Activated T-cell treated with anti-CD3 and anti-CD28 coated beads, Interleukin-2, amount 50 U/mL, for 4 hours (primary cell): ENCODE measurements around the gene FGFR2. TPM values are rescaled to one million over a fixed set of nuclear protein-coding genes. Genes with fewer than 3 reads are reported as not detected.

ENCODE experiments used
- ATAC-seq, 2 donors: fragments of 200-7000 bp; cut with Tn5 transposase; one replicate each; pipeline ENCODE4 v1.10.0; 2021
- DNase-seq: peaks from one replicate; pipeline ENCODE4 v3.0.0-alpha.2; 2020
- H3K27me3 Mint-ChIP-seq: one replicate; pipeline ENCODE4 v1.8.0; 2021; ENCODE audit warnings: low read depth, mixed read lengths
- H3K36me3 Mint-ChIP-seq: one replicate; pipeline ENCODE4 v1.8.0; 2022; ENCODE audit warnings: mixed read lengths; ENCODE audit not compliant: insufficient read depth
- H3K4me1 Mint-ChIP-seq: one replicate; pipeline ENCODE4 v1.8.0; 2021; ENCODE audit warnings: low read depth, mixed read lengths
- H3K4me3 Mint-ChIP-seq: one replicate; pipeline ENCODE4 v1.8.0; 2021; ENCODE audit warnings: mild to moderate bottlenecking, moderate library complexity, mixed read lengths
- H3K9me3 Mint-ChIP-seq: one replicate; pipeline ENCODE4 v1.8.0; 2021; ENCODE audit warnings: mixed read lengths
- total RNA-seq, 3 donors: library from RNA; stranded (reverse); gene quantifications; one replicate each; pipeline ENCODE4 v1.2.1, GENCODE V29; 2021

The FGFR2 gene
- total RNA-seq, 3 donors from 2014 or later = 0.18 to 0.48 (median 0.33) TPM

- DNase-seq = no peak
- Mint-ChIP-seq H3K4me1 (no peaks in the 10 kb centered on the region), H3K9me3 (no peaks in the 10 kb centered on the region), H3K36me3 (no peaks in the 10 kb centered on the region), H3K27me3 (peaks cover 4% of the 10 kb centered on the region), H3K4me3 (no peak overlapping the region)
- ATAC-seq = no peak
These were observed 14.4 kb downstream of the FGFR2 start for GRCh38 chr10:121583857-121584256.

GRCh38 chr10:121583258-121583657 is 15.0 kb downstream of the FGFR2 start:
- Mint-ChIP-seq H3K4me3 (no peak overlapping the region), H3K36me3 (no peaks in the 10 kb centered on the region), H3K27me3 (peaks cover 4% of the 10 kb centered on the region), H3K4me1 (no peaks in the 10 kb centered on the region), H3K9me3 (no peaks in the 10 kb centered on the region)
- no peak for DNase-seq
- no peak for ATAC-seq

GRCh38 chr10:121580276-121581116 is 17.7 kb downstream of the FGFR2 start:
- Mint-ChIP-seq H3K27me3 (no peaks in the 10 kb centered on the region), H3K36me3 (no peaks in the 10 kb centered on the region), H3K9me3 (no peaks in the 10 kb centered on the region), H3K4me1 (no peaks in the 10 kb centered on the region), H3K4me3 (no peak overlapping the region)
- ATAC-seq = no peak
- no peak for DNase-seq

GRCh38 chr10:121579656-121580055 is 18.6 kb downstream of the FGFR2 start:
- Mint-ChIP-seq H3K4me1 (no peaks in the 10 kb centered on the region), H3K4me3 (no peak overlapping the region), H3K27me3 (peaks cover 3% of the 10 kb centered on the region), H3K36me3 (no peaks in the 10 kb centered on the region), H3K9me3 (no peaks in the 10 kb centered on the region)
- no peak for DNase-seq
- no peak for ATAC-seq

GRCh38 chr10:121578965-121579364 is 19.3 kb downstream of the FGFR2 start:
- H3K27me3 Mint-ChIP-seq = peaks cover 3% of the 10 kb centered on the region
- no peaks in the 10 kb centered on the region for H3K4me1 Mint-ChIP-seq
- ATAC-seq (no peak), DNase-seq (no peak)
- no peaks in the 10 kb centered on the region for H3K36me3 Mint-ChIP-seq
- no peak overlapping the region for H3K4me3 Mint-ChIP-seq
- no peaks in the 10 kb centered on the region for H3K9me3 Mint-ChIP-seq

GRCh38 chr10:121578298-121578697 is 19.9 kb downstream of the FGFR2 start:
- DNase-seq = no peak
- H3K4me1 Mint-ChIP-seq = no peaks in the 10 kb centered on the region
- H3K27me3 Mint-ChIP-seq = peaks cover 4% of the 10 kb centered on the region
- H3K4me3 Mint-ChIP-seq = no peak overlapping the region
- no peaks in the 10 kb centered on the region for H3K36me3 Mint-ChIP-seq
- H3K9me3 Mint-ChIP-seq = no peaks in the 10 kb centered on the region
- ATAC-seq = no peak

GRCh38 chr10:121577568-121577967 is 20.7 kb downstream of the FGFR2 start:
- H3K36me3 Mint-ChIP-seq = no peaks in the 10 kb centered on the region

GRCh38 chr10:121576139-121576538 is 22.1 kb downstream of the FGFR2 start:
- H3K4me3 Mint-ChIP-seq = no peak overlapping the region
- peaks cover 5% of the 10 kb centered on the region for H3K27me3 Mint-ChIP-seq
- no peak for ATAC-seq
- no peaks in the 10 kb centered on the region for H3K4me1 Mint-ChIP-seq
- H3K9me3 Mint-ChIP-seq = no peaks in the 10 kb centered on the region
- no peaks in the 10 kb centered on the region for H3K36me3 Mint-ChIP-seq
- no peak for DNase-seq

More at GRCh38 chr10:121577568-121577967, 20.7 kb downstream of the FGFR2 start:
- DNase-seq = no peak
- Mint-ChIP-seq H3K4me1 (no peaks in the 10 kb centered on the region), H3K4me3 (no peak overlapping the region), H3K27me3 (peaks cover 5% of the 10 kb centered on the region), H3K9me3 (no peaks in the 10 kb centered on the region)
- no peak for ATAC-seq

- Mint-ChIP-seq H3K9me3 (no peaks in the 10 kb centered on the region), H3K4me1 (no peaks in the 10 kb centered on the region), H3K27me3 (peaks cover 5% of the 10 kb centered on the region), H3K4me3 (no peak overlapping the region), H3K36me3 (no peaks in the 10 kb centered on the region)
- ATAC-seq (no peak), DNase-seq (no peak)
These were observed 23.6 kb downstream of the FGFR2 start for GRCh38 chr10:121574519-121575166.

- DNase-seq (no peak), ATAC-seq (no peak)
- H3K4me1 Mint-ChIP-seq = no peaks in the 10 kb centered on the region
- no peak overlapping the region for H3K4me3 Mint-ChIP-seq
- peaks cover 5% of the 10 kb centered on the region for H3K27me3 Mint-ChIP-seq
- no peaks in the 10 kb centered on the region for H3K36me3 Mint-ChIP-seq
- H3K9me3 Mint-ChIP-seq = no peaks in the 10 kb centered on the region
These were observed 24.7 kb downstream of the FGFR2 start for GRCh38 chr10:121573538-121573941.

GRCh38 chr10:121572859-121573537 is 25.2 kb downstream of the FGFR2 start:
- no peaks in the 10 kb centered on the region for H3K36me3 Mint-ChIP-seq
- DNase-seq (no peak), ATAC-seq (no peak)
- no peaks in the 10 kb centered on the region for H3K4me1 Mint-ChIP-seq
- H3K27me3 Mint-ChIP-seq = peaks cover 5% of the 10 kb centered on the region
- H3K9me3 Mint-ChIP-seq = no peaks in the 10 kb centered on the region
- no peak overlapping the region for H3K4me3 Mint-ChIP-seq

GRCh38 chr10:121570315-121570714 is 27.9 kb downstream of the FGFR2 start:
- Mint-ChIP-seq H3K4me1 (no peaks in the 10 kb centered on the region), H3K27me3 (peaks cover 5% of the 10 kb centered on the region), H3K4me3 (no peak overlapping the region), H3K9me3 (peaks cover 3% of the 10 kb centered on the region), H3K36me3 (no peaks in the 10 kb centered on the region)
- DNase-seq (no peak), ATAC-seq (no peak)

- Mint-ChIP-seq H3K27me3 (peaks cover 1% of the 10 kb centered on the region), H3K36me3 (no peaks in the 10 kb centered on the region), H3K4me3 (no peak overlapping the region), H3K4me1 (no peaks in the 10 kb centered on the region), H3K9me3 (peaks cover 3% of the 10 kb centered on the region)
- no peak for ATAC-seq
- DNase-seq = no peak
These were observed 30.0 kb downstream of the FGFR2 start for GRCh38 chr10:121568275-121568674.

- Mint-ChIP-seq H3K27me3 (no peaks in the 10 kb centered on the region), H3K36me3 (no peaks in the 10 kb centered on the region), H3K4me1 (no peaks in the 10 kb centered on the region), H3K9me3 (peaks cover 3% of the 10 kb centered on the region), H3K4me3 (no peak overlapping the region)
- DNase-seq (no peak), ATAC-seq (no peak)
These were observed 30.7 kb downstream of the FGFR2 start for GRCh38 chr10:121567569-121567968.
